Uterus (tissue), 4 donors: ENCODE results near the gene DDR2. TPM values are rescaled to one million over a fixed set of nuclear protein-coding genes. Genes with fewer than 3 reads are reported as not detected.

Experiments
- DNase-seq, 2 donors: peaks; one replicate each; pipeline ENCODE4 v3.0.0-alpha.2; 2019 to 2020
- H3K27ac ChIP-seq, 2 donors: fragments of 200-600 bp; sonication (generic); 1 replicate in 1 of 2; 2 replicates in 1 of 2; pipeline ENCODE4 v1.5.1; 2016 to 2018
- H3K27me3 ChIP-seq, 2 donors: fragments of 200-600 bp; sonication (generic); one replicate each; pipeline ENCODE4 v1.5.1; 2018 to 2019; ENCODE audit warnings: control low read depth in 1 of 2
- H3K36me3 ChIP-seq, 2 donors: fragments of 200-600 bp; sonication (generic); one replicate each; pipeline ENCODE4 v1.5.1; 2019; ENCODE audit warnings: control low read depth in 1 of 2
- H3K4me1 ChIP-seq, 2 donors: fragments of 200-600 bp; sonication (generic); one replicate each; pipeline ENCODE4 v1.5.1; 2018 to 2019; ENCODE audit warnings: control low read depth in 1 of 2
- H3K4me3 ChIP-seq, 2 donors: fragments of 200-600 bp; sonication (generic); 1 replicate in 1 of 2; 2 replicates in 1 of 2; pipeline ENCODE4 v1.5.1; 2018 to 2019; ENCODE audit warnings: mild to moderate bottlenecking in 1 of 2
- H3K9me3 ChIP-seq, 2 donors: fragments of 200-600 bp; sonication (generic); one replicate each; pipeline ENCODE4 v1.5.1; 2019; ENCODE audit warnings: control low read depth in 1 of 2
- CTCF ChIP-seq, 4 experiments: fragments of 200-600 bp in 2 of 4; fragments of 450-650 bp in 2 of 4; sonication (generic) in 2 of 4; IDR thresholded peaks; one replicate each; pipeline ENCODE4 v1.5.1; 2016 to 2019; ENCODE audit warnings: antibody characterized with exemption in 4 of 4, mild to moderate bottlenecking in 2 of 4, moderate library complexity in 1 of 4
- POLR2A ChIP-seq, 2 donors: fragments of 450-650 bp; IDR thresholded peaks; one replicate each; pipeline ENCODE4 v1.6.1; 2016; ENCODE audit warnings: antibody characterized with exemption in 2 of 2, mild to moderate bottlenecking in 1 of 2, moderate library complexity in 1 of 2
- intact Hi-C: fragments of 100-400 bp; cut with DNase I; formaldehyde crosslinking; loops from one replicate; pipeline ENCODE4 v1.15.1; 2023; ENCODE audit warnings: low total_unique reads
- total RNA-seq, 4 donors: library from RNA; depleted of rRNA in 3 of 4; stranded (reverse); fragments of >200 nt in 3 of 4; gene quantifications; one replicate each; pipeline versions ENCODE4 v1.1.0 to v1.2.4, GENCODE V29; 2014 to 2023
- donor health status: DM: yes; HTN: yes; CAD: no.

DDR2 gene
- total RNA-seq, 4 donors from 2014 or later = 40.0 to 134 (median 74.7) TPM

GRCh38 chr1:162629077-162629627 is 3.1 kb upstream of the DDR2 start:
- H3K9me3 ChIP-seq = no peaks in the 10 kb centered on the region
- TF ChIP-seq POLR2A (IDR thresholded peaks at IDR 0.05) (no peak), CTCF (IDR thresholded peaks at IDR 0.05) (no peak)
- H3K27ac ChIP-seq = peak overlapping the region in 1 of 2 donors; percentile 83
- H3K36me3 ChIP-seq = no peaks in the 10 kb centered on the region
- intact Hi-C loops = no loop called here
- DNase-seq = no peak
- H3K4me3 ChIP-seq = no peak overlapping the region
- H3K4me1 ChIP-seq = no peaks in the 10 kb centered on the region
- no peaks in the 10 kb centered on the region for H3K27me3 ChIP-seq

- Histone ChIP-seq H3K27ac (peak overlapping the region; percentile 83 to 97), H3K9me3 (no peaks in the 10 kb centered on the region), H3K27me3 (no peaks in the 10 kb centered on the region), H3K4me3 (no peak overlapping the region), H3K4me1 (no peaks in the 10 kb centered on the region), H3K36me3 (no peaks in the 10 kb centered on the region)
- DNase-seq = no peak
- no peak for TF ChIP-seq CTCF (IDR thresholded peaks at IDR 0.05)
- TF ChIP-seq POLR2A (IDR thresholded peaks at IDR 0.05) = no peak
- intact Hi-C loops = no loop called here
Observed at GRCh38 chr1:162629651-162630050, 2.6 kb upstream of the DDR2 start.

GRCh38 chr1:162631546-162632191 is 595 bp upstream of the DDR2 start:
- intact Hi-C loops = no loop called here
- H3K4me3 ChIP-seq = peak overlapping the region; percentile 44 to 52
- no peaks in the 10 kb centered on the region for H3K9me3 ChIP-seq
- TF ChIP-seq CTCF (IDR thresholded peaks at IDR 0.05) (no peak), POLR2A (IDR thresholded peaks at IDR 0.05) (peak in 1 of 2 donors; percentile 20)
- H3K27me3 ChIP-seq = no peaks in the 10 kb centered on the region
- peak; percentile 51 to 64 for DNase-seq
- no peaks in the 10 kb centered on the region for H3K36me3 ChIP-seq
- peaks cover 0 to 3% of the 10 kb centered on the region in 2 donors for H3K4me1 ChIP-seq
- H3K27ac ChIP-seq = peak overlapping the region; percentile 83 to 97

- intact Hi-C loops = no loop called here
- Histone ChIP-seq H3K27me3 (no peaks in the 10 kb centered on the region), H3K27ac (peak overlapping the region; percentile 83 to 97), H3K9me3 (no peaks in the 10 kb centered on the region), H3K4me1 (peaks cover 0 to 3% of the 10 kb centered on the region in 2 donors), H3K36me3 (no peaks in the 10 kb centered on the region), H3K4me3 (peak overlapping the region; percentile 44 to 52)
- TF ChIP-seq POLR2A (IDR thresholded peaks at IDR 0.05) (no peak), CTCF (IDR thresholded peaks at IDR 0.05) (no peak)
- DNase-seq = no peak
Observed at GRCh38 chr1:162632698-162633080, 425 bp downstream of the DDR2 start.

GRCh38 chr1:162633081-162633762 is 958 bp downstream of the DDR2 start:
- DNase-seq = peak; percentile 34 to 42
- intact Hi-C loops = no loop called here
- H3K4me1 ChIP-seq = peaks cover 0 to 3% of the 10 kb centered on the region in 2 donors

More at GRCh38 chr1:162633081-162633762, 958 bp downstream of the DDR2 start:
- Histone ChIP-seq H3K4me3 (peak overlapping the region; percentile 44 to 52), H3K36me3 (no peaks in the 10 kb centered on the region), H3K27me3 (no peaks in the 10 kb centered on the region), H3K27ac (peak overlapping the region; percentile 83 to 97), H3K9me3 (no peaks in the 10 kb centered on the region)
- TF ChIP-seq POLR2A (IDR thresholded peaks at IDR 0.05) (no peak), CTCF (IDR thresholded peaks at IDR 0.05) (no peak)
